ENCODE results near the gene RFNG. TPM values are rescaled to one million over a fixed set of nuclear protein-coding genes. Genes with fewer than 3 reads are reported as not detected.
A peak's percentile ranks its signal among the peaks of the same experiment; 100 is the strongest.

RFNG gene
- total RNA-seq, 4 donors from 2014 or later = 11.8 to 33.7 (median 23.3) TPM

DNA sequence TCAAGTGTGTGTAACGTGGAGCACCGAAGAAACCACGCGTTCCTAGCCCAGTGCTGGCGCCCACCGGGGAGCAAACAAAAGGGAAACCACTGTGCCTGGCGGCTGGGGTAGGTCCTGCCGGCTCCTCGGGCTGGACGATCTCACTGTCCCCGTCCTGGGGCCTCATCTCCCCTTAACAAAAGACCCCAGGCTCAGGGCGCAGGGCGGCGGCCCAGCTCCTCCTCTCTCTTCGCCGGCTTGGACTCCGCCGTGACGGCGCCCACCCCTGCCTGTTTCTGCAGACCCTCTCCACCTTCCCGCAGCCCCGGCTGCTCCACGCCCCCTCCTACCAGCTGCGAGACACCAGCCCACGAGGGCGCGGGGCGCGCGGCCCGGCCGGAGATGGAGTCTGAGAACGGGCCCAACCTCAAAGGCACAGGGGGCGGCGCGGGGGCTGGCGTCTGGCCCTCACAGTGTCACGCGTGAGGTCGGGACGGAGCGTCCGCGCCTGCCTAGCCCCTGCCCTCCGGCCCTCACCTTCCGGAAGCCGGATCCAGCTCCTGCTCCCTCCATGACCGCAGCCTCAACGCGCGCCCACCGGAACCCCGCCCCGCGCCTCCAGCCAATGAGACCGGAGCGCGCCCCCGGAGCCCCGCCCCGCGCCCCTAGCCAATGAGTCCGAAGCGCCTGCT, 29.2 kb downstream of the RFNG start, which contains the start of gene CENPX:
Gene CENPX (minus strand): TSS at position 569 of the 671 bp plus-strand sequence. CDS start 17 bp downstream, at position 552.
- H3K4me1 ChIP-seq = peaks cover 0 to 20% of the 10 kb centered on the region in 2 donors
- no peaks in the 10 kb centered on the region for H3K36me3 ChIP-seq
- H3K4me3 ChIP-seq = peak within 1 kb of the TSS; percentile 67 to 88
- peak within 1 kb of the TSS in 1 of 2 donors; percentile 77 for H3K27ac ChIP-seq
- intact Hi-C loops (cut with DNase I; ENCODE audit: low total_unique reads) = no loop called here
- TF ChIP-seq, protein P1, sequence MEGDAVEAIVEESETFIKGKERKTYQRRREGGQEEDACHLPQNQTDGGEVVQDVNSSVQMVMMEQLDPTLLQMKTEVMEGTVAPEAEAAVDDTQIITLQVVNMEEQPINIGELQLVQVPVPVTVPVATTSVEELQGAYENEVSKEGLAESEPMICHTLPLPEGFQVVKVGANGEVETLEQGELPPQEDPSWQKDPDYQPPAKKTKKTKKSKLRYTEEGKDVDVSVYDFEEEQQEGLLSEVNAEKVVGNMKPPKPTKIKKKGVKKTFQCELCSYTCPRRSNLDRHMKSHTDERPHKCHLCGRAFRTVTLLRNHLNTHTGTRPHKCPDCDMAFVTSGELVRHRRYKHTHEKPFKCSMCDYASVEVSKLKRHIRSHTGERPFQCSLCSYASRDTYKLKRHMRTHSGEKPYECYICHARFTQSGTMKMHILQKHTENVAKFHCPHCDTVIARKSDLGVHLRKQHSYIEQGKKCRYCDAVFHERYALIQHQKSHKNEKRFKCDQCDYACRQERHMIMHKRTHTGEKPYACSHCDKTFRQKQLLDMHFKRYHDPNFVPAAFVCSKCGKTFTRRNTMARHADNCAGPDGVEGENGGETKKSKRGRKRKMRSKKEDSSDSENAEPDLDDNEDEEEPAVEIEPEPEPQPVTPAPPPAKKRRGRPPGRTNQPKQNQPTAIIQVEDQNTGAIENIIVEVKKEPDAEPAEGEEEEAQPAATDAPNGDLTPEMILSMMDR (IDR thresholded peaks at IDR 0.05) = no peak
- peak in 1 of 2 donors; percentile 64 for TF ChIP-seq POLR2A (IDR thresholded peaks at IDR 0.05)
- no peaks in the 10 kb centered on the region for H3K9me3 ChIP-seq
- DNase-seq = no peak
- H3K27me3 ChIP-seq = no peaks in the 10 kb centered on the region

DNA sequence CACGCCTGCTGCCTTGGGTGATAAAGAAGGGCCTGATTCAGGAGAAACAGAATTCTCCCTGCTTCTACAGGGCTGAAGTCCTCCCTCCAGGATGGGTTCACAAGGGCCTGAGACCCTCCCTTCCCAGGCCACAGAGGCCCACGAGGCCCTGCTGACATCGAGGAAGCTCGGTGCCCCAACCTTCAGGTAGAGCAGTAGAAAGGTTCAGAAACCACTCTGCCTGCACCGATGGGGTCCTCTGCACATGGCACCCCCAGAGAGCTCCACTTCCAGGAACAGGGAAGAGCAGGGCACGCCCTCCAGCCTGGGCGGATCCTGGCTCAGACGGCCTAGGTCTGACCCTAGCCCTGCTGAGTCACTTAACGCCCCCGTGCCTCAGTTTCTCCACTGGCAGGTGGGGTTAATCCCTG, 29.7 kb downstream of the RFNG start:
- H3K4me3 ChIP-seq = peak overlapping the region; percentile 67 to 88
- peaks cover 0 to 20% of the 10 kb centered on the region in 2 donors for H3K4me1 ChIP-seq
- no peaks in the 10 kb centered on the region for H3K9me3 ChIP-seq
- intact Hi-C loops (cut with DNase I; ENCODE audit: low total_unique reads) = no loop called here
- no peak for DNase-seq
- H3K27ac ChIP-seq = peak overlapping the region in 1 of 2 donors; percentile 77
- H3K36me3 ChIP-seq = no peaks in the 10 kb centered on the region
- H3K27me3 ChIP-seq = no peaks in the 10 kb centered on the region
- TF ChIP-seq POLR2A (IDR thresholded peaks at IDR 0.05) = no peak
- TF ChIP-seq, protein P1 (IDR thresholded peaks at IDR 0.05) = no peak

- DNase-seq = peak; percentile 67 to 72
- Histone ChIP-seq H3K4me3 (no peak overlapping the region), H3K27ac (no peak overlapping the region), H3K36me3 (no peaks in the 10 kb centered on the region), H3K4me1 (peaks cover 0 to 20% of the 10 kb centered on the region in 2 donors), H3K27me3 (no peaks in the 10 kb centered on the region), H3K9me3 (no peaks in the 10 kb centered on the region)
- TF ChIP-seq, protein P1 (IDR thresholded peaks at IDR 0.05) = peak; percentile 64 to 88 (median 76)
- peak in 1 of 2 donors; percentile 11 for TF ChIP-seq POLR2A (IDR thresholded peaks at IDR 0.05)
- intact Hi-C loops (cut with DNase I; ENCODE audit: low total_unique reads) = no loop called here
These were observed 30.3 kb downstream of the RFNG start for GRCh38 chr17:82021107-82021899.

DNA sequence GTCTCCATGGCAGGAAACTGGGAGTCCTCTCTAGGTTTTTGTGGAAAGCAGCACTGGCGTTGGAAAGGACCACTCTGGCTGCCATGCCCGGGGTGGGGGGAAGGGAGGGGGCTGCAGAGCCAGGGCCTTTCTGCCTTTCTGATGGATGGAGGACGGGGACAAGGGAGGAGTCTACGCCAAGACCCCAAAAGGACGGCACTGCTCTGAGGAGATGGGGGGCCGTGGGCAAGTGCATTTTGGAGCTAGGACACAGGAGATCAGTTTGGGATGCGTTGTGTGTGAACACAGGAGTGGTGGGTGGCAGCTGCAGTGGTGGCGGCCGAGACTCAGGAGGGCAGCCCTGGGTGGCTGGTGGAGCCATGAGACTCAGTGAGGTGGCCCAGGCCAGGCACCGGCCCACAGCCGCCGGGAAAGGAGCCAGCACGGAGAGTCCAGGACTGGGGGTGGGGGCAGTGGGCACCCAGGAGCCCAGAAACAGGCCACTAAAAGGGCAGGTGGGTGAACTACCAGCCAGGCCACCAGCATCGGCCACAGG, 31.0 kb downstream of the RFNG start:
- no peak for TF ChIP-seq POLR2A (IDR thresholded peaks at IDR 0.05)
- Histone ChIP-seq H3K4me3 (no peak overlapping the region), H3K27ac (no peak overlapping the region), H3K9me3 (no peaks in the 10 kb centered on the region), H3K36me3 (no peaks in the 10 kb centered on the region), H3K27me3 (no peaks in the 10 kb centered on the region), H3K4me1 (peaks cover 0 to 20% of the 10 kb centered on the region in 2 donors)
- DNase-seq = no peak
- intact Hi-C loops (cut with DNase I; ENCODE audit: low total_unique reads) = no loop called here

DNA sequence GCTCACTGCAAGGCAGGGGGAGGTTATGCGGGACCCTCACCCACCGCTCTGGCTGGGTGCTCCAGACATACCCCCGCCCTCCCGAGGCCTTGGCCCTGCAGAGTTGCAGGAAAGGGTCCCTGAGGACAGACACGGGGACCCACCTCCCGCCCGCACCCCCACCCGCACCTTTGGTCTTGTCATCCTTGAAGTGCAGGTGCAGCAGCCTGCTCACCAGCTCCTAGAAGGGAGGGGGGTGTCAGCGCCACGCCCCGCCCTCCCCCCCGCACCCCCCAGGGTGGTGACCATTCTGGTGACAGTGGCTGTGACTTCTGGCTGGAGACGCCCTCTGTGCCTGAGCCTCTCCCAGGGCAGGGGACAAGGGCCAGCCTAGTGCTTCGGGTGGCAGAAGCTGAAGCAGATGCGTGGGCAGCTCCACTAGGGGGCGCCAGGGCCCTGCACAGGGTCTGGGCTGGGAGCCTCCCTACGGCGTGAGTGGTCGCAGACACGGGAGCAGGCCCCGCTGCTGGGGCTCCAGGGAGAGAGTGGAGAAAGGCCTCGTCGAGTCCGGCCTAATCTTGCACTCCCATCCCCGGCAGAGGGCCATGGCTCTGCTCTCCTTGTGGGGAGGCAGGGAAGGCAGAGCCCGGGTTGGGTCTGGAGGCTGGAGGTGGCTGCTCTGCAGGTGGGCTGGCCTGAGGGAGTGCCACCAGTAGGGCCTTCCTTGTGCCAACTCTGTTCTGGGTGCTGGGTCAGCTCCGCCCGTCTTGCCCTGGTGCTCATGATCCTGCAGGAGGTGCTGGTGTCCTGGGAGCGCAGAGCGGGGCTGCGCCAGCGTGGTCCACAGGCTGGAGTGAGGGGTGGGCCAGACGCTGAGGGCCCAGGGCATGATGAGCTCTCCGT, 31.7 kb downstream of the RFNG start:
- Histone ChIP-seq H3K9me3 (no peaks in the 10 kb centered on the region), H3K27ac (no peak overlapping the region), H3K36me3 (no peaks in the 10 kb centered on the region), H3K4me3 (no peak overlapping the region), H3K27me3 (no peaks in the 10 kb centered on the region), H3K4me1 (peaks cover 0 to 20% of the 10 kb centered on the region in 2 donors)
- TF ChIP-seq POLR2A (IDR thresholded peaks at IDR 0.05) = no peak
- TF ChIP-seq, protein P1 (IDR thresholded peaks at IDR 0.05) = peak; percentile 31 to 45 (median 36)
- intact Hi-C loops (cut with DNase I; ENCODE audit: low total_unique reads) = loop anchor here (5.0 kb wide), 1 partner anchor 58 kb away; the partner anchor contains the start of gene NOTUM
- DNase-seq = no peak

Measured in uterus (tissue), 4 donors.